Islet precursor cell (in vitro differentiated cells): Measurements from ENCODE around the gene OR12D3.
"Not testable (repeated sequence)": the region's sequence is repeated elsewhere in the genome, so short reads cannot be mapped to it uniquely, and the experiment has no call there.

Experiments used
- DNase-seq: peaks from one replicate; pipeline ENCODE4 v3.0.0-alpha.2; 2018

OR12D3 gene, protein sequence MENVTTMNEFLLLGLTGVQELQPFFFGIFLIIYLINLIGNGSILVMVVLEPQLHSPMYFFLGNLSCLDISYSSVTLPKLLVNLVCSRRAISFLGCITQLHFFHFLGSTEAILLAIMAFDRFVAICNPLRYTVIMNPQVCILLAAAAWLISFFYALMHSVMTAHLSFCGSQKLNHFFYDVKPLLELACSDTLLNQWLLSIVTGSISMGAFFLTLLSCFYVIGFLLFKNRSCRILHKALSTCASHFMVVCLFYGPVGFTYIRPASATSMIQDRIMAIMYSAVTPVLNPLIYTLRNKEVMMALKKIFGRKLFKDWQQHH

DNA sequence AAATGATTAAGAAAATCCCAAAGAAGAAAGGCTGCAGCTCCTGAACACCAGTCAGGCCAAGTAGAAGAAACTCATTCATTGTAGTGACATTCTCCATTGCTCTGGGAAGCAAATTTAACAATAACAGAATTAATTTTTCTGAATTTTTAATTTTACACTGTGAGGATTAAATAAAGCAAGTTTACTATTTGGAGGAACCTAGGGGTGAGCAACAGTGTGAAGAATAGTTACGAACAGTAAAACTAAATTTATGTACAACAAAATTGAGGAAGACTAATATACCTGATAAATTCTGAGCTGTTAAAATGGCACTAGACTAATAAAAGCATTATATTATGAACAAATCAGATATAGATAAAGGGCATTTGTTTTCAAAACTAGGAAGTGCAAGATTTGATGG lies at the start of gene OR12D3:
Gene OR12D3 (minus strand): TSS at position 101 of the 400 bp plus-strand sequence. CDS start 4 bp downstream, at position 97.
- DNase-seq, result no peak

DNA sequence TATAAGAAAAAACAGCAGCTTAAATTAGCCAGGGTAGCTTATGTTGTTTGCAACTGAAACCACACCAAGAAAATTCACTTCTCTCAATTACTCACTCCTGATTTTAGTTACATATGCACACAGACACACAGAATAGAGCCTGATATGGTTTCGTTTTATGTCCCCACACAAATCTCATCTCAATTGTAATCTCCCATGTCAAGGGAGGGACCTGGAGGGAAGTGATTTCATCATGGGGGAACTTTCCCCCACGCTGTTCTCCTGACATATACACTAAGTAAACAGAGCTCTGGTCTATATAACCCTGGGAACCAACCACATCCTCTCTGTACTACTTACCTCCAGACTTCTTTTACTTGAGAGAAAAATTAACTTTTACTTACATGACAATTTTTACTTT lies 49.5 kb upstream of the OR12D3 start:
- no peak for DNase-seq

DNA sequence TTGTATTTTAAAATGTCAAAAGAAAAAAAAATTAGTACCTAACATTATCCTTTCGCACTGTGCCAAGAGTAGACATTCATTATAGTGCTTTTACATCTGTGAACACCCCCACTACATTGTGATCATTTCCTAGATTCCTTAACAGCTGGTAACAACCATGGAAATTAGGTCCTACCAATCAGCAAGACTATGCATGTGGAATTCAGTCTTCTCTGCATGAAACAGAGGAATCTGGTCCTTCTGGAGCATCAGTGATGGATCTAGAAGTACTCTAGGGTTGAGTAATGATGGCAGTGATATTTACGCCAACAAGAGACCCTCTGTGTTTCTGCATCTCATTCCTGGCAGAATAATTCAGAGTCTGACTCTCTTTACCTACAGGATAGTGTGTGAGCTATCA lies 49.1 kb upstream of the OR12D3 start:
- DNase-seq, result no peak

DNA sequence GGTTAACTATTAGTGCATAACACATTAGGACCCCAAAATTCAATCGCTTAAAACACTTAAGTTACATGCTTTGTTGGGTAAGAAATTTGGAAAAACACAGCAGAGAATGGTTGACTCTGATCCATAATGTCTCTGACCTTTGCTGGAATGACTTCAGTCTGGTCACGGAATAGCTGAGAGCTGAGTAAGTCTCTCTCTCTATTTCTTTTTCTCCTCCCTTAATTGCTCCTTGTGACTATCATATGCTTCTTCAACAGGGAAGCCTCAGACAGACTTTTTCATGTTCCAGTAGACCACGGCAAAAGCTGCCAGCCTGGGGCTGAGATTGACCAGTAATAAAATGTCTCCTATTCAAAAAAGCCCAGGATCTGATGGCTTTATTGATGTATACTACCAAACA lies 44.4 kb upstream of the OR12D3 start:
- no peak for DNase-seq

DNA sequence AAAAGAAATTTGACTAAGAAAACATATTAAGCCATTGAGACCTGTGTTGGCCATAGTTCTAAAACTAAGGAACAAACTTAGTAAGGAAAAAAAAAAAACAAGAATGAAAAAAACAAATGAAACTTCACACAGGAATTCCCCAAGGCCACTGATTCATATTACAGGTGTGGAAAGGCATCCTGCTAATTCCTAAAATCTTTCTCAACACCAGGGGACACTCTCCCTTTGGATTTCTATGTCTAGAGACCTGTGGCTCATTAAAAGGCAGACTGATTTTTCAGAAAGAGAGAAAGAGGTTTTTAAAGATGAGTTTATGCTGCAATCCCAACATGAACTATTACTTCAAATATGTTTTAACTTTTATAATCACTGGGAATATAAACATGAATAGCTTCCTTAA lies 39.5 kb upstream of the OR12D3 start, which contains the start of gene OR12D1:
Gene OR12D1 (plus strand): TSS at position 341 of the 400 bp plus-strand sequence.
- no peak for DNase-seq

DNA sequence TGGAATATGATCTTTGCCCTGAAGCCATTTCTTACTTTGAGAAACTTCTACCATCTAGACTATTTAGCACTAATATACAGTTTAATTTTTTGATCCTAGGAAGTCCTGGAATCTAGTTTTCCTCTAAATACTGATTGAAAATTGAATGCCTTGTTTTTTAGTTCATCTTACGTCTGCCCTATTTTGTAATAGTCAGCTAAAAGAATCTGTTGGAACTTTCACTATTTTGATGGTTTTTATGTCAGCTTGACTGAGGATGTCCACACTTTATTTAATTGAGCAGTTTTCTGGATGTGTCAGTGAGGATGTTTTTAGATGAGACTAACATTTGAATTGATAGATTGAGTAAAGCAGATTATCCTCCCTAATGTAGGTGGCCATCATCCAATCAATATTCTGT lies 28.7 kb upstream of the OR12D3 start:
- DNase-seq, result no peak

DNA sequence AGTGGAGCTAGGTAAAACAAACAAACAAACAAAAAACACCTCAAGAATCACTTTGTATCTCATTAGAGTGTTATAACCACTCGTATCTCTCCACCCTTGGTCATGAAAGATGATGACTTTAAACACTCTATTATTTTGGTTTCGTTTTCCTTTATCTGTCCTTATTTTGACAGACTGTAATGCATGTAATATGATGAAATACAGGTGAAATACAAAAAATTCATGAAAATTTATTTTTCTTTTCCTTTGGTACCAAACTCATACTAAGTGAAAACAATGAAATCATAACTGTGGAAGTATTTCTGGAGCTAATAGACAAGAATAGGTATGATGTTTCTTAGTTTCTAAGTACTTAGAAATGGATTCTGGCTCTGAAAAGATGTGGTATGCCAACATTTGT lies 24.4 kb upstream of the OR12D3 start:
- no peak for DNase-seq

DNA sequence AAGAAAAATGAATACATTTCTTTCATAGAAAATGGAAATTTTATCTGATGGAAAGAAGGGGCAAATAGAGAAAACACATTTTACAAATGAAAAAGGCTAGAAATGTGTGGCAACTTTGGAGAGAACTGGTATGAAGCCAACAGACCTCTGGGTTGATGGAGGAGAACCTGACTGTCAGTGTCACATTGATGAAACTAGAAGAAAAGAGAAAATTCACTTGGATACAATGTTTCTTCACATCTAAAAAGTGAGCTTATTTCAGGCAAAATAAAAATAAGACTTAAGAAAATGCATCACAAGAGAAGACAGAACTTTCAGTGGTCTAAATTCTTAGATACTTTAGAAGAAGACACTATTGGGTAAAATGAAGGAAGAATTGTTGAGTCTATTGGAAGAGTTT lies 20.2 kb upstream of the OR12D3 start, which contains the start of gene OR12D2:
Gene OR12D2 (plus strand): TSS at position 301 of the 400 bp plus-strand sequence. CDS start 1,069 bp downstream, outside the sequence.
- no peak for DNase-seq

DNA sequence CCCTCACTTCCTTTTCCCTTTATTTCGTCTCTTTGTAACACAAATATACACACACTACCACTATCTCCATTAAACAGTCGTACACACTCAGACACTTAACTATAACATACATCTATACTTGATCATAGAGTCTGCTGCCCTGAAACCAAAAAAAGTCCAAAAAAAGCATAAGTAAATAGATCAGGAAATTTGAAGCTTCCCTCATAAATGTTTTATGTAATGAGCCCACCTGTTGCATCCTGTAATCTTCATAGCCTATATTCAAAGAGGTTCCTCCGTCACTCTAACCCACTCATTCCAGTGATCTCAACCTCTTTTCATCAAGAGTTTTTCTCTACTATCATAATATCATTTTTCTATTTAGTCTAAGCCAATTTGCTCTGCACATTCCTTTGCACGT lies 13.4 kb upstream of the OR12D3 start:
- DNase-seq, result no peak

DNA sequence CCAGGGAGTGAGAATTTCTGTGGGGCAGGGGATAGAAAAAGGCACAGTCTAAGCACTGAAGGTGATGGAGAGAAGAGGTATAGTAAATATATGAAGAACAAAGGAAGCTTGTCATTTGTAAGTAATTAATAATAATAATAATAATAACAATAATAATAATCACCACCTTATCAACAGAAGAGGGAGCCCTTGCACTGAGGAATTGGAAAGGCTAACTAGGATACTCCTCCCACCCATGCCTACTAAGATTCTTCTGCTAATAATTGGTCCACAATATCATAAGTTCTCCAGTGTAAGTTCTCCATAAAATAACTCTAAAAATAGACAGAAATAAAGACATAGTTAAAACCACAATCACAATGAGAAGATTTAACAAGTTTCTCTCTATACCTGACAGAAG lies 912 bp upstream of the OR12D3 start:
- DNase-seq, result no peak

DNA sequence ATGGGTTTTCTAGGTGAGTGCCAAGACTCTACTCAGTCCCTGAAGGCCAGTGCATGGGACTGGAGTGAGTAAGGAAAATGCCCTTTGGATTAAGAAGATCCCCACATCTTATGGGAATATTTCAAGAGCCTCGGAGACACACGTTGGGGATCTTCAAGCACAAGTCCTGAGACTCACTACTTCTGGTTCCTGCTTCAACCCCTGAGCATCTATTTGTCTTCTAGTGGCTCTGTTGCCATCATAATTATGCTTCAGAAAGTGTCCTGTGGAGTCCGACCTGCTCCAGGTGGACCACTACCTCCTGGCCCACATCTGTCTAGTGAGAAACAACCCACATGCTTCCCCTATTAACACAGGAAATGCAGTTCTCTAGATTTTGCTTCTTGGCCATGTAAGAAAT lies 6.3 kb downstream of the OR12D3 start, which contains the start of gene OR5V1:
Gene OR5V1 (minus strand): TSS at position 101 of the 400 bp plus-strand sequence. CDS start 12,670 bp downstream, outside the sequence.
- DNase-seq, result no peak

DNA sequence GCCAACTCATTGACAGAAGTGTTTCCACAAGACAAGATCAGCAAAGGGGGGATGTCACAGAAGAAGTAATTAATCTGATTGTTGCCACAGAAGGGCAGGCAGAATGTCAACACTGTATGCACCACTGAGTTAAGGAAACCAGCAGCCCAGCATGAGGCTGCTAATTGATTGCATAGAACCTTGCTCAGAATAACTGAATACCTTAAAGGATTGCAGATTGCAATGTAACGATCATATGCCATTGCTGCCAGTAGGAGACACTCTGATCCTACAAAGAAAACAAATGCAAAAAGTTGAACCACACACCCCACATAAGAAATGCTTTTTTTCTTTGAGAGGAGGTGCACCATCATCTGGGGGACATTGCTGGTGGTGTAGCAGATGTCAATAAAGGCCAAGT lies 19.5 kb downstream of the OR12D3 start:
- DNase-seq, result no peak

DNA sequence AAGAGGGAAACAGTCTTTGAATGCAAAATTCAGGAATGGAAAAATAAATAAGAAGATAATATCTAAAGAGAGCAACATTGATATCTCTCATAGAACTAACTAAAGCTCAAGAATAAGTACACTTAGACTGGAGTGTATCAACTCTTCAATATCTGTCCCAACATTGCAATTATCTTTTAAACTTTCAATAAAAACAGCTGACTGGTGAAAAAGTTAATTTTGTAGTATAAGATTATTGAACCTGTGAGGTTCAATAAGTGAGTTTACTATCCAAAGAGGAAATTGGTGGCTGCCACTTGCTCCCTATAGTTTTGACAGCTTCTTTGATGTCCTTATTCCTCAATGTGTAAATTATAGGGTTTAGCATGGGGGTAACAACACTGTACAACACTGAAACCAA lies 20.1 kb downstream of the OR12D3 start:
- DNase-seq, result no peak

DNA sequence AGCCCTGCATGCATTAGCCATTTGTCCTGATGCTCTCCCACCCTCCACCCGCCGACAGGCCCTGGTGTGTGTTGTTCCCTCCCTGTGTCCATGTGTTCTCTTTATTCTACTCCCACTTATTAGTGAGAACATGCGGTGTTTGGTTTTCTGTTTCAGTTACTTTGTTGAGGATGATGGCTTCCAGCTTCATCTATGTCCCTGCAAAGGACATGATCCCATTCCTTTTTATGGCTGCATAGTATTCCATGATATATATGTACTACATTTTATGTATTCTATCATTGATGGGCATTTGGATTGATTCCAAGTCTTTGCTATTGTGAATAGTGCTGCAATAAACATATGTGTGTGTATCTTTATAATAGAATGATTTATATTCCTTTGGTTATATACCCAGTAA lies 25.7 kb downstream of the OR12D3 start:
- DNase-seq, result not testable (repeated sequence)

DNA sequence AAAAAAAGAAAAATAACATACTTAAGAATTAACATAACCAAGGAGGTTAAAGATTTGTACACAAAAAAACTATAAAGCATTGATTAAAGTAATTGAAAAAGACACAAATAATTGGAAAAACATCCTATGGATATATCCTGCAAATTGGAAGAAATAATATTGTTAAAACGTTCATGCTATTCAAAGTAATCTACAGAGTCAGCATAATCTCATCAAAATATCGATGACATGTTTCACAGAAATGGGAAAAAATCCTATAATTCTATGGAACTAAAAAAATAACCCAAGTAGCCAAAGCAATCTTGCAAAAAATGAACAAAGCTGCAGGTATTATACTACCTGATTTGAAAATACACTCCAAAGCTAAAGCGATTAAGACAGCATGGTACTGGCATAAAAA lies 29.7 kb downstream of the OR12D3 start:
- no peak for DNase-seq

DNA sequence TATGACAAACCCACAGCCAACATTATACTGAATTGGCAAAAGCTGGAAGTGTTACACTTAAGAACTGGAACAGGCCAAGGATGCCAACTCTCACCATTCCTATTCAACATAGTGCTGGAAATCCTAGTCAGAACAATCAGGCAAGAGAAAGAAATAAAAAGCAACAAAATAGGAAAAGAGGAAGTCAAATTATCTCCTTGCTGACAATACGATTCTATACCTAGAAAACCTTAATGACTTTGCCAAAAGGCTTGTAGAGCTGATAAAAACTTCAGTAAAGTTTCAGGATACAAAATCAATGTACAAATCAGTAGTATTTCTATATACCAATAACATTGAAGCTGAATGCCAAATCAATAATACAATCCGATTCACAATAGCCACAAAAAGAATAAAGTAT lies 38.8 kb downstream of the OR12D3 start:
- no peak for DNase-seq

DNA sequence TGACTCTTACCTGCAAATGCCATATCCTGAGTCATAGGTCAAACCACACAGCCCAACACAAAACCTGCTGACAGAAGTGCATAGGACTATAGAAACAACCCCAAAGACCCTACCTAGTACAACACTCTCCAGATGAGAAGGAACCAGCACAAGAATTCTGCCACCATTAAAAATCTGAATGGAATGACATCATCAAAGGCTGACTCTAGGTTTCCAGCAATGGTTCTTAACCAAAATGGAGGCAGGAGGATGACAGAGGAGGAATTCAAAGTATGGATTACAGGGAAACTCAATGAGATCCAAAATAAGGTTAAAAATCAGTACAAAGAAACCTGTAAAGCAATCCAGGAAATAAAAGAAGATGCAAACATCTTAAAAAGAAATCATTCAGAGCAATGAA lies 42.4 kb downstream of the OR12D3 start:
- no peak for DNase-seq

DNA sequence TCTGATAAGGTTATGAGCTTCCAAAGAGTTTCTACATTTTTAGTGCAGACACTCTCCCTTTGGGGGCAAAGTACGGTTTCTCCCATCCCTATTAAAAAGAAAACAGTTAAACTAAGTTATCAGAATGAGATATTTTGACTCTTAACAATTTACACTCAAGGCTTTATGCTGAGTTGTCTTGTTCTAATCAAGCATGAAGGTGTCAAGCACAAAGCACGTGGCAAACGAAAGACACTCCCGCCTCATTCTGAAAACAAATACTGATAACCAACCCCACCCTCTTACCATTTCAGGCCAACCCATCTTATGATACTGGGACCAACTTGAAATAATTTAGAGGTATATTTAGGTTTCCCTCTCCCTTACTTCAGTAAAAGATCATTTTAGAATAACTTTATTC lies 49.3 kb downstream of the OR12D3 start:
- DNase-seq, result no peak
